ENCODE data around the gene PKP2. TPM values are rescaled to one million over a fixed set of nuclear protein-coding genes. Genes with fewer than 3 reads are reported as not detected.

Gene PKP2
- total RNA-seq (7.6 TPM), polyA plus RNA-seq (ENCODE audit: insufficient read depth, low read depth, low replicate concordance) (4.3 TPM)
- long read RNA-seq, donor 1, full-length matches to known transcripts = 5 of 5 reads
- long read RNA-seq, donor 1, partial matches to known transcripts = 0 of 5 reads
- long read RNA-seq, donor 1, other reads (novel, unspliced or antisense) = 0 of 5 reads
- long read RNA-seq, donor 2, full-length matches to known transcripts = 8 of 8 reads
- long read RNA-seq, donor 2, partial matches to known transcripts = 0 of 8 reads
- long read RNA-seq, donor 2, other reads (novel, unspliced or antisense) = 0 of 8 reads
- long read RNA-seq, donor 3, full-length matches to known transcripts = 4 of 4 reads
- long read RNA-seq, donor 3, partial matches to known transcripts = 0 of 4 reads
- long read RNA-seq, donor 3, other reads (novel, unspliced or antisense) = 0 of 4 reads
- long read RNA-seq, donor 4, full-length matches to known transcripts = 2 of 2 reads
- long read RNA-seq, donor 4, partial matches to known transcripts = 0 of 2 reads
- long read RNA-seq, donor 4, other reads (novel, unspliced or antisense) = 0 of 2 reads
- long read RNA-seq, donor 5 = 0 reads
- long read RNA-seq, donor 6 = 0 reads
- long read RNA-seq, donor 7, full-length matches to known transcripts = 7 of 9 reads
- long read RNA-seq, donor 7, partial matches to known transcripts = 1 of 9 reads
- long read RNA-seq, donor 7, other reads (novel, unspliced or antisense) = 1 of 9 reads
- long read RNA-seq, donor 8, full-length matches to known transcripts = 4 of 4 reads
- long read RNA-seq, donor 8, partial matches to known transcripts = 0 of 4 reads
- long read RNA-seq, donor 8, other reads (novel, unspliced or antisense) = 0 of 4 reads
- long read RNA-seq, donor 9, full-length matches to known transcripts = 1 of 1 reads
- long read RNA-seq, donor 9, partial matches to known transcripts = 0 of 1 reads
- long read RNA-seq, donor 9, other reads (novel, unspliced or antisense) = 0 of 1 reads
- long read RNA-seq, donor 10, full-length matches to known transcripts = 4 of 4 reads
- long read RNA-seq, donor 10, partial matches to known transcripts = 0 of 4 reads
- long read RNA-seq, donor 10, other reads (novel, unspliced or antisense) = 0 of 4 reads

GRCh38 chr12:32896432-32897280 is at the start of gene PKP2:
Gene PKP2, minus strand, starts transcription at chr12:32896777. Its CDS starts 46 bp downstream, at chr12:32896731.
- FAIRE-seq (no peak), DNase-seq (peak; percentile 82 to 94 (median 88))
- no peaks in the 10 kb centered on the region for H3K36me3 ChIP-seq (ENCODE audit: control insufficient read depth in 2 of 3, insufficient read depth in 3 of 3, low read length in 3 of 3)
- peak within 1 kb of the TSS in 2 of 3 donors; percentile 40 to 62 for H3K9ac ChIP-seq (ENCODE audit: low read length in 3 of 3)
- H3K27ac ChIP-seq (ENCODE audit: low read depth in 2 of 2, low read length in 2 of 2) = peak within 1 kb of the TSS in 1 of 2 donors; percentile 32
- H3K27me3 ChIP-seq (ENCODE audit: control insufficient read depth, insufficient read depth, low read length) = no peaks in the 10 kb centered on the region
- no peak for TF ChIP-seq CTCF (IDR thresholded peaks at IDR 0.05; ENCODE audit: borderline replicate concordance, extremely low read depth, insufficient read depth)
- H3K9me3 ChIP-seq (ENCODE audit: control insufficient read depth in 2 of 3, insufficient read depth in 1 of 3, low read length in 3 of 3) = no peaks in the 10 kb centered on the region
- peak within 1 kb of the TSS; percentile 64 to 81 (median 75) for H3K4me3 ChIP-seq (ENCODE audit: low read length in 3 of 3)
- peaks cover 0 to 4% (median 2%) of the 10 kb centered on the region in 3 donors for H3K4me1 ChIP-seq (ENCODE audit: control insufficient read depth in 2 of 3, insufficient read depth in 2 of 3, low read depth in 1 of 3, low read length in 3 of 3)
- intact Hi-C loops (cut with DNase I) = no loop called here

GRCh38 chr12:32944195-32944594 is 47.6 kb upstream of the PKP2 start:
- DNase-seq = no peak
- Histone ChIP-seq H3K27ac (ENCODE audit: low read depth in 2 of 2, low read length in 2 of 2) (no peak overlapping the region), H3K36me3 (ENCODE audit: control insufficient read depth in 2 of 3, insufficient read depth in 3 of 3, low read length in 3 of 3) (no peaks in the 10 kb centered on the region), H3K9ac (ENCODE audit: low read length in 3 of 3) (no peak overlapping the region), H3K4me3 (ENCODE audit: low read length in 3 of 3) (no peak overlapping the region), H3K4me1 (ENCODE audit: control insufficient read depth in 2 of 3, insufficient read depth in 2 of 3, low read depth in 1 of 3, low read length in 3 of 3) (no peaks in the 10 kb centered on the region), H3K9me3 (ENCODE audit: control insufficient read depth in 2 of 3, insufficient read depth in 1 of 3, low read length in 3 of 3) (no peaks in the 10 kb centered on the region), H3K27me3 (ENCODE audit: control insufficient read depth, insufficient read depth, low read length) (no peaks in the 10 kb centered on the region)
- TF ChIP-seq CTCF (IDR thresholded peaks at IDR 0.05; ENCODE audit: borderline replicate concordance, extremely low read depth, insufficient read depth) = no peak
- FAIRE-seq = no peak
- intact Hi-C loops (cut with DNase I) = no loop called here

GRCh38 chr12:32939801-32940200 is 43.2 kb upstream of the PKP2 start:
- Histone ChIP-seq H3K4me1 (ENCODE audit: control insufficient read depth in 2 of 3, insufficient read depth in 2 of 3, low read depth in 1 of 3, low read length in 3 of 3) (no peaks in the 10 kb centered on the region), H3K27ac (ENCODE audit: low read depth in 2 of 2, low read length in 2 of 2) (no peak overlapping the region), H3K4me3 (ENCODE audit: low read length in 3 of 3) (no peak overlapping the region), H3K27me3 (ENCODE audit: control insufficient read depth, insufficient read depth, low read length) (no peaks in the 10 kb centered on the region), H3K9ac (ENCODE audit: low read length in 3 of 3) (no peak overlapping the region), H3K36me3 (ENCODE audit: control insufficient read depth in 2 of 3, insufficient read depth in 3 of 3, low read length in 3 of 3) (no peaks in the 10 kb centered on the region), H3K9me3 (ENCODE audit: control insufficient read depth in 2 of 3, insufficient read depth in 1 of 3, low read length in 3 of 3) (no peaks in the 10 kb centered on the region)
- no peak for DNase-seq
- FAIRE-seq = no peak
- intact Hi-C loops (cut with DNase I) = no loop called here
- no peak for TF ChIP-seq CTCF (IDR thresholded peaks at IDR 0.05; ENCODE audit: borderline replicate concordance, extremely low read depth, insufficient read depth)
